HCT116 (cell line): ENCODE measurements around the gene SAE1. TPM values are rescaled to one million over a fixed set of nuclear protein-coding genes. Genes with fewer than 3 reads are reported as not detected.

Source experiments
- ATAC-seq: fragments of 200-7000 bp; cut with Tn5 transposase; 2 replicates; pipeline ENCODE4 v1.9.1; 2020; ENCODE audit warnings: mild to moderate bottlenecking, moderate library complexity
- BruUV-seq: library from RNA; stranded (reverse); fragments of 400-500 nt; replicated peaks from 2 replicates; lab custom pipeline; 2021; lab: Mats Ljungman, UMichigan
- CTCF ChIA-PET: fragments of 300-600 bp; sonication (Branson Sonifier 250); formaldehyde crosslinking; loops from one replicate; lab custom pipeline; 2021; ENCODE audit warnings: antibody characterized with exemption; lab: Charles Lee
- POLR2A ChIA-PET: fragments of 300-600, 350-600 bp; sonication (Branson Sonifier 250); formaldehyde crosslinking; loops from one replicate; lab custom pipeline; 2021; ENCODE audit warnings: antibody characterized with exemption; lab: Charles Lee
- RAD21 ChIA-PET, 2 experiments: fragments of 300-600 bp; sonication (Branson Sonifier 250); formaldehyde crosslinking; loops; one replicate each; lab custom pipeline; 2023; ENCODE audit warnings: low total read pairs in 2 of 2; ENCODE audit not compliant: uncharacterized antibody in 2 of 2, unreplicated experiment in 2 of 2, low non-redundant PET in 1 of 2; lab: Charles Lee
- DNase-seq: peaks from one replicate; pipeline ENCODE4 v3.0.0-alpha.2; 2010; ENCODE audit warnings: low read depth, low spot score
- H2AFZ ChIP-seq: fragments of 200-600 bp; shearing (Covaris generic), sonication (generic); 2 replicates; pipeline ENCODE4 v1.6.1; 2017; ENCODE audit warnings: low read depth, mixed run types, mixed read lengths, antibody characterized with exemption, low read length; ENCODE audit not compliant: poor library complexity, severe bottlenecking
- H3K27ac ChIP-seq: 2 replicates; pipeline ENCODE4 v1.5.1; 2012; ENCODE audit warnings: low read depth, low read length
- H3K27me3 ChIP-seq: fragments of 200-600 bp; sonication (generic); 2 replicates; pipeline ENCODE4 v1.6.1; 2016; ENCODE audit warnings: mixed run types, low read length, mixed read lengths; ENCODE audit not compliant: insufficient read depth
- H3K36me3 ChIP-seq, 2 experiments: fragments of 200-500 bp in 1 of 2; fragments of 200-600 bp in 1 of 2; sonication (Bioruptor generic) in 1 of 2; sonication (generic) in 1 of 2; 2 replicates each; pipeline versions ENCODE4 v1.5.1 to v1.6.1; 2014 to 2016; ENCODE audit warnings: low read length in 2 of 2, inconsistent platforms in 1 of 2, mixed read lengths in 1 of 2, mixed run types in 1 of 2; ENCODE audit not compliant: insufficient read depth in 2 of 2, control insufficient read depth in 1 of 2
- H3K4me1 ChIP-seq, 2 experiments: fragments of 200-600 bp in 1 of 2; sonication (generic) in 1 of 2; 2 replicates each; pipeline versions ENCODE4 v1.5.1 to v1.6.1; 2012 to 2017; ENCODE audit warnings: low read length in 2 of 2, inconsistent platforms in 1 of 2, mild to moderate bottlenecking in 1 of 2, mixed read lengths in 1 of 2, mixed run types in 1 of 2, moderate library complexity in 1 of 2; ENCODE audit not compliant: insufficient read depth in 2 of 2, control insufficient read depth in 1 of 2
- H3K4me2 ChIP-seq: fragments of 200-600 bp; sonication (generic); 2 replicates; pipeline ENCODE4 v1.6.1; 2017; ENCODE audit warnings: mixed run types, low read length, mixed read lengths
- H3K4me3 ChIP-seq, 2 experiments: fragments of 200-600 bp in 1 of 2; sonication (generic) in 1 of 2; replicated peaks in 1 of 2; 2 replicates each; pipeline ENCODE4 v1.5.1; 2011 to 2016; ENCODE audit warnings: low read length in 2 of 2, control low read depth in 1 of 2, low read depth in 1 of 2, mild to moderate bottlenecking in 1 of 2, mixed read lengths in 1 of 2, mixed run types in 1 of 2
- H3K79me2 ChIP-seq: fragments of 200-600 bp; sonication (generic); 2 replicates; pipeline ENCODE4 v1.6.1; 2017; ENCODE audit warnings: mild to moderate bottlenecking, mixed run types, low read length, moderate library complexity, mixed read lengths; ENCODE audit not compliant: insufficient read depth
- H3K9ac ChIP-seq: fragments of 200-600 bp; sonication (generic); 2 replicates; pipeline ENCODE4 v1.6.1; 2016; ENCODE audit warnings: low read length, mixed read lengths
- H3K9me2 ChIP-seq: fragments of 200-600 bp; sonication (generic), shearing (Covaris generic); 2 replicates; pipeline ENCODE4 v1.6.1; 2017; ENCODE audit warnings: mixed run types, mild to moderate bottlenecking, moderate library complexity; ENCODE audit not compliant: insufficient read depth
- H3K9me3 ChIP-seq, 2 experiments: fragments of 200-500 bp in 1 of 2; fragments of 200-600 bp in 1 of 2; sonication (Bioruptor generic) in 1 of 2; sonication (generic) in 1 of 2; 2 replicates each; pipeline ENCODE4 v1.6.1; 2014 to 2017; ENCODE audit warnings: low read length in 2 of 2, mixed read lengths in 2 of 2, inconsistent platforms in 1 of 2, low read depth in 1 of 2, mild to moderate bottlenecking in 1 of 2, mixed run types in 1 of 2, moderate library complexity in 1 of 2; ENCODE audit not compliant: control insufficient read depth in 1 of 2, insufficient read depth in 1 of 2
- H4K20me1 ChIP-seq: fragments of 200-600 bp; sonication (generic), shearing (Covaris generic); 2 replicates; pipeline ENCODE4 v1.6.1; 2017; ENCODE audit warnings: mixed run types, mild to moderate bottlenecking, moderate library complexity; ENCODE audit not compliant: insufficient read depth
- CEBPB ChIP-seq: IDR thresholded peaks from 2 replicates; pipeline ENCODE4 v1.6.1; 2012; ENCODE audit warnings: low read depth
- CTCF ChIP-seq, 3 experiments: fragments of 200-600 bp in 1 of 3; sonication (generic) in 1 of 3; IDR thresholded peaks in 2 of 3; conservative IDR thresholded peaks in 1 of 3; 2 replicates each; pipeline ENCODE4 v1.5.1; 2012 to 2017; ENCODE audit warnings: low read depth in 2 of 3, low read length in 2 of 3, antibody characterized with exemption in 1 of 3, borderline replicate concordance in 1 of 3, control low read depth in 1 of 3, mild to moderate bottlenecking in 1 of 3, mixed read lengths in 1 of 3, mixed run types in 1 of 3, moderate library complexity in 1 of 3; ENCODE audit not compliant: insufficient read depth in 1 of 3
- EGR1 ChIP-seq: IDR thresholded peaks from 2 replicates; pipeline ENCODE4 v1.6.1; 2012; ENCODE audit warnings: low read depth
- FOSL1 ChIP-seq: IDR thresholded peaks from 2 replicates; pipeline ENCODE4 v1.6.1; 2012; ENCODE audit warnings: low read depth
- JUND ChIP-seq: IDR thresholded peaks from 2 replicates; pipeline ENCODE4 v1.6.1; 2012
- MAX ChIP-seq: IDR thresholded peaks from 2 replicates; pipeline ENCODE4 v1.6.1; 2012
- POLR2AphosphoS5 ChIP-seq: IDR thresholded peaks from 2 replicates; pipeline ENCODE4 v1.6.1; 2011; ENCODE audit warnings: mild to moderate bottlenecking, low read depth, low read length, moderate library complexity
- RAD21 ChIP-seq: IDR thresholded peaks from 2 replicates; pipeline ENCODE4 v1.6.1; 2012; ENCODE audit warnings: low read depth, mild to moderate bottlenecking
- TCF7L2 ChIP-seq: IDR thresholded peaks from 2 replicates; pipeline ENCODE4 v1.7.0; 2011; ENCODE audit warnings: borderline replicate concordance, inconsistent platforms; ENCODE audit not compliant: insufficient read depth, insufficient read length; ENCODE audit errors: extremely low read depth
- YY1 ChIP-seq: IDR thresholded peaks from 2 replicates; pipeline ENCODE4 v1.6.1; 2011; ENCODE audit warnings: low read length, low read depth, moderate library complexity, mild to moderate bottlenecking; ENCODE audit not compliant: insufficient replicate concordance; ENCODE audit errors: extremely low read depth
- ZFX ChIP-seq: fragments of 450-650 bp; IDR thresholded peaks from 2 replicates; pipeline ENCODE4 v1.6.1; 2017
- ZNF274 ChIP-seq: fragments of 200-500 bp; sonication (Bioruptor generic); IDR thresholded peaks from 2 replicates; pipeline ENCODE4 v1.6.1; 2014; ENCODE audit warnings: mild to moderate bottlenecking, low read depth, low read length, inconsistent platforms
- intact Hi-C: fragments of 100-400 bp; cut with micrococcal nuclease; formaldehyde crosslinking; loops from 2 replicates; pipeline ENCODE4 v1.10.0; 2022
- total RNA-seq: library from RNA; stranded (reverse); gene quantifications from one replicate; pipeline ENCODE4 v1.2.1, GENCODE V29; 2021; ENCODE audit not compliant: unreplicated experiment
- TF ChIP-seq, protein P1 (sequence below): IDR thresholded peaks from 2 replicates; pipeline ENCODE4 v1.6.1; 2011; ENCODE audit warnings: mild to moderate bottlenecking, low read length, moderate library complexity; ENCODE audit not compliant: insufficient replicate concordance; ENCODE audit errors: extremely low read depth

Gene SAE1
- total RNA-seq, 1 experiment from 2014 or later = 213 TPM

DNA sequence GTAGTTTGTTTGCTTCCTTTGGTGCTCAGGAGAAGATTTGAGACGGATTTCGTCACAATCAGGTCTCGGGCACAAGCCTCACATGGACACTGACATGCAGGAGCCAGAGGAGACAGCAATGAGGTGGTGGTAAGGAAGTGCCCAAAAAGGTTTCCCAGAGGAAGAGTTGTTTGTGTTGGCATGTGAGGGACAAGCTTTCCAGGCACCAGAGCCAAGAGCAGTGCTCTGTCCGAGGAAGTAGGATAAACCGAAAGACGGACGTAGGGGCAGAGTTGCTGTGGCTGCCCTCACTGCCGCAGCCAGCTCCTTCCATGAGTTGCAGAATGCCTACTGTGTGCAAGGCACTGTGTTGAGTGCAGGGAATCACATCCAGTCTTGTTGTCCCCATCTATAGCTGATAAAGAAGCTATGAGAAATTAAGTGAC, 27.7 kb downstream of the SAE1 start:
- Histone ChIP-seq H2AFZ (no peak overlapping the region), H3K4me2 (no peak overlapping the region), H3K79me2 (peaks cover 92% of the 10 kb centered on the region), H3K9me3 (no peaks in the 10 kb centered on the region), H3K36me3 (peaks cover 46 to 57% of the 10 kb centered on the region in 2 experiments), H3K9me2 (no peaks in the 10 kb centered on the region), H3K4me3 (no peak overlapping the region), H3K27me3 (no peaks in the 10 kb centered on the region), H3K27ac (peak overlapping the region; percentile 44; the same call in 1 of the 2 replicates)
- ATAC-seq = no peak
- CTCF ChIA-PET = no interaction called here
- intact Hi-C loops = no loop called here
- no TSS peak for BruUV-seq
- POLR2A ChIA-PET = interaction anchor here (1.3 kb wide), 1 partner anchor 86 kb away, joined by 4 read pairs; no protein-coding TSS in a partner anchor
- TF ChIP-seq ZNF274 (no peak), YY1 (no peak), POLR2AphosphoS5 (no peak), EGR1 (no peak), TCF7L2 (no peak), CEBPB (no peak), JUND (no peak), CTCF (IDR thresholded peaks at IDR 0.05 in 2 of 3, conservative IDR thresholded peaks at IDR 0.05 in 1 of 3; ENCODE audit: borderline replicate concordance in 1 of 3, insufficient read depth in 1 of 3, low read depth in 2 of 3, low read length in 2 of 3) (no peak), FOSL1 (no peak), MAX (no peak), ZFX (no peak), RAD21 (no peak)
- TF ChIP-seq, protein P1, sequence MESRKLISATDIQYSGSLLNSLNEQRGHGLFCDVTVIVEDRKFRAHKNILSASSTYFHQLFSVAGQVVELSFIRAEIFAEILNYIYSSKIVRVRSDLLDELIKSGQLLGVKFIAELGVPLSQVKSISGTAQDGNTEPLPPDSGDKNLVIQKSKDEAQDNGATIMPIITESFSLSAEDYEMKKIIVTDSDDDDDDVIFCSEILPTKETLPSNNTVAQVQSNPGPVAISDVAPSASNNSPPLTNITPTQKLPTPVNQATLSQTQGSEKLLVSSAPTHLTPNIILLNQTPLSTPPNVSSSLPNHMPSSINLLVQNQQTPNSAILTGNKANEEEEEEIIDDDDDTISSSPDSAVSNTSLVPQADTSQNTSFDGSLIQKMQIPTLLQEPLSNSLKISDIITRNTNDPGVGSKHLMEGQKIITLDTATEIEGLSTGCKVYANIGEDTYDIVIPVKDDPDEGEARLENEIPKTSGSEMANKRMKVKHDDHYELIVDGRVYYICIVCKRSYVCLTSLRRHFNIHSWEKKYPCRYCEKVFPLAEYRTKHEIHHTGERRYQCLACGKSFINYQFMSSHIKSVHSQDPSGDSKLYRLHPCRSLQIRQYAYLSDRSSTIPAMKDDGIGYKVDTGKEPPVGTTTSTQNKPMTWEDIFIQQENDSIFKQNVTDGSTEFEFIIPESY = no peak
- TF ChIP-seq, all 23 proteins: peak for 0
- Histone ChIP-seq H4K20me1 (peaks cover 6% of the 10 kb centered on the region; the same call in 1 of the 2 replicates), H3K9ac (no peak overlapping the region), H3K4me1 (peaks cover 13 to 17% of the 10 kb centered on the region in 2 experiments; a peak in 1 of 4 replicates)
- RAD21 ChIA-PET = no interaction called here
- no peak for DNase-seq
